Measurements from ENCODE around the gene RASA1.
A peak's percentile ranks its signal among the peaks of the same experiment; 100 is the strongest.

The RASA1 gene

GRCh38 chr5:87400305-87400899 lies 132.7 kb downstream of the RASA1 start:
- DNase-seq (ENCODE audit: low read depth in 2 of 2, low spot score in 1 of 2), result no peak

GRCh38 chr5:87401626-87402025 lies 133.9 kb downstream of the RASA1 start:
- no peak for DNase-seq (ENCODE audit: low read depth in 2 of 2, low spot score in 1 of 2)

GRCh38 chr5:87403409-87403808 lies 135.7 kb downstream of the RASA1 start:
- no peak for DNase-seq (ENCODE audit: low read depth in 2 of 2, low spot score in 1 of 2)

DNA sequence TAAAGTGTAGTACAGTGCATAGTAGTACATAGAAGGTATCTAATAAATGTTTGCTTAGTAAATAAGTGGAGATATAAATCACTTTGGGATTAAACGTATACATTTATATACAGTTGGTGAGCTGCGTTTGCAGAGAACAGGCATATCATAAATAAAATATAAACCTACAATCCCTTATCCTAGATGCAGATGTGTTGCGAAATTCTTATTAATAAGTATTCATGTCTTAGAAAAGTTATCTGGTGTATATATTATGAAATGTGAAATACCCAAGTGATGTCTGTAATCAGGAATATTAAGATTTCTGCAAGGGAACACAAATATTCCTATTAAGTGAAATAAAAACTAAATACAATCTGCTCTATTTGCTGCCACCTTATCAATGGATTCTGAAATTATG lies 136.2 kb downstream of the RASA1 start:
- DNase-seq (ENCODE audit: low read depth in 2 of 2, low spot score in 1 of 2), result no peak

DNA sequence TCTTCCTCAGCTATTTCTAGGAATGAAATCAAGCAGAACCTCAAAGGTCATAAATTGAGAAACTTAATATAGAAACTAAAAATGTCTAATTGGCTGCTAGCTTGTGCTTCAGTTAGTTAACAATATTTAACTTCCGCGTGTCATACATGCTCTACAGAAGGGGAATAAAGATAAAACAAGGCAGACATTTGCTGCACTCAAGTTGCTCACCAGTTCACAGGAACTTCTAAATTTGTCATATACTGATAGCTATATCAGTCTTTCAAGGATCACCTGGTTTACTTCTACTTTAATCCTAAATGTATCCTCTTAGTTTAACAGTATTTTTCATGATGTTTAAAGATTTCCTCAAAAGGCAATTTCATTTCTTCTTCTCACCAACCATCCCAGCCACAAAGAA lies 136.7 kb downstream of the RASA1 start:
- DNase-seq (ENCODE audit: low read depth in 2 of 2, low spot score in 1 of 2), result no peak

DNA sequence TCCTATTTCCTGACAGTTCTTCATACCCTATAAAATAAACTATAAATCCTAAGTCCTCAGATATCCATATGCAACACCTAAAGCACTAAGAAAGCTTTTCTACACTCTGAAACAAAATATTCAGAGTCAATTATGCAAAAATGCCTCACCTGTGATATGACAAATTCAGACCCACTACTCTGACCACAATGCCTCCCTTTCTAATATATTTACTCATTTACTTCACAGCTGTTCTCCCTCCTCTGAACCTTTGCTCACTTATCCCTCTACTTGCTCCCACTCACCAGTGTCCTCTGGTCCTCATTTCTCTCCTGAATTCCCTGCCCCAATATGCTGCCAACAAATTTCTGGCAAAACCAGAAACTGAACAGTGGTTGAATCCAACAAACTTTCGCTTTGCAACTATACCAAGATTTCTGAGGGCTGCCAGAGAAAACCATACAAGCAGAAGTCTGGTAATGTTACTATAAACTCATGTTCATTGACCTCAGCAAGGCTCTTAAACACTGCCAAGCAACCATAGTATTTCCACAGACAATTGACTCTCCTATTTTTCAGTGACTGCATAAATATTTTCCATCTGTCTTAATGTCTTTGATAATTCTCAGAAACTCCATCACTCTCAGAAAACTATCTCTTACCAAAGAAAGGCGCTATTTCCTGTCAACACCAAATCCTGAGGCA lies 137.9 kb downstream of the RASA1 start:
- no peak for DNase-seq (ENCODE audit: low read depth in 2 of 2, low spot score in 1 of 2)

DNA sequence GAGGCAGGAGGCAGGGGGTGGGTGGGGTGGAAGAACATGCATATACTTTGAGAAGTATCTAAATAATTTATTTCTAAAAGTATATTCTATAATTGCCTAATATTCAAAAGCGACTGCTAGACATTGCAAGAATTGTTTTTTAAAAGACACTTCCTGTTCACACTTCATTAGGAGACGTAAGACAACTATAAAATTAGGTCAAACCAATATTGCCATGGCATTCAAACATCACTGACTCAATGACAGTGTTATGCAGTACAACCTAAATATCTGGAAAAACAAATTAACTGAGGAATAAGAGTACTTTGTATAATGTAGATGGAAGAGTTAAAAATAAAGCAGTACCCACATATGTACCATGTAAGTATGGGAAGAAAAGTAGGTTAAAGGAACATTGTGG lies 140.5 kb downstream of the RASA1 start:
- DNase-seq (ENCODE audit: low read depth in 2 of 2, low spot score in 1 of 2), result no peak

DNA sequence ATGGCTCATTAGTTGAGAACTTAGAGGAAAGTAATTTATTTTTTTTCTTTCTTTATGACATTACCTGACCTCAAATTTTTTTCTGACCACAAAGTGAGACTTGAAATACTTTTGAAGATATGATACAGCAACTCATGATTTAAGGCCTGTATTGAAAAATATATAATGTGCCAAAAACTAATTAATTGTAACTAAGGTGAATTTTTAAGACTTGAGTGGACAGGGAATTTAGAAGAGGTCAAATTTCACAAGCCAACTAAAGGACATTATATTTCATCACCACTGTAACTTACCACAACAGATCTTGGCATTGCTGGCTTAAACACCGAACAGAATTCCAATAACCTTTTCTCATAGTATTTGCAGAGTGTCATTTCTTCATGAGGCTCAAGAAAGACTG lies 143.2 kb downstream of the RASA1 start:
- DNase-seq (ENCODE audit: low read depth in 2 of 2, low spot score in 1 of 2), result no peak

- no peak for DNase-seq (ENCODE audit: low read depth in 2 of 2, low spot score in 1 of 2)
These were observed 143.9 kb downstream of the RASA1 start for GRCh38 chr5:87411586-87411972.

DNA sequence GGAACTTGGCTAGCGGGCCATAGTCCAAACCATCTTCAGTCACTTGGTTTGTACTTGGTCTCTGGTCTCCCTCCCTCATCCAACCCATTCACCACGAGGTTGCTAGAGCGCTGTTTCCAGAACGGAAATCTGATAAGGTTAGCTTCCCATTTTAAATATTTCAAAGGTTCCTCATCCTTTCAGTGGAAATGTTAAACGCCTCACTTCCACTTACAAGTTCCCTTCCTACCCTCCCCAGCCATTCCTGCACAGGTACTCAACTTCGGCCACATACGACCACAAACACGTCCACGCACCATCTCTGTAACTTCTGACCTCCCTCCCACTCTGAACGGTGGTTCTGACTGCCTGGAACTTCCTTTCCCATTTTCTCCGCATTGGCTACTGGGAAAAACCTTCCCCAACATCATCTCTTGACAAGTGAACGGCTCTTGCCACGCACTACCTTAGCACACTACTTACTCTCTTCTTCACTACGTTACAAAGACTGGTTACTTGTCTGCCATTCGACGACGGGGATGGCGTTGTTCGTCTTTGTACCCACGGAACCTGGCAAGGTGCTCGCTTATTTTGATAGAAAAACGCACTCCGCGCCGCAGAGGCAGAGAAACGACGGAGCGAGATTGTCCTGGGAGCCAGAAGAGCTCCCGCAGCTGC lies 144.4 kb downstream of the RASA1 start:
- DNase-seq (ENCODE audit: low read depth in 2 of 2, low spot score in 1 of 2), result no peak

- DNase-seq (ENCODE audit: low read depth in 2 of 2, low spot score in 1 of 2), result peak; percentile 89 to 93
These were observed 145.1 kb downstream of the RASA1 start, which contains the start of gene CCNH for GRCh38 chr5:87412630-87413342. TSS of gene CCNH (minus strand) at chr5:87412930. CDS start at chr5:87412794, 136 bp downstream.

DNA sequence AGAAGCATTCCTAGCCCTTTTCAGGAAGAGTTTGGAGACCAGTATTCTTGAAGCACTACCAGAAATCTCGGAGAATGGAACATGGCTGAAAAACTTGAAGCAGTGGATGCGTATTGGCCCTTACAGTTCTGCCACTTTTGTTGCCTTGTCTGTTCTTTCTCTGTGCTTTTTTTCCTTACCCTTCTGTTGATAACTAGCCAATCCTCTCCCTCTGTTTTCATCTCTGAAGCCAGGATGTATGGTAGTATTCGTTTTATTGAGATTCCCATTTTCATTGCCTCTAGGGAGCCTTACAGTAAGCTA lies 145.6 kb downstream of the RASA1 start:
- no peak for DNase-seq (ENCODE audit: low read depth in 2 of 2, low spot score in 1 of 2)

GRCh38 chr5:87418506-87418905 lies 150.8 kb downstream of the RASA1 start:
- no peak for DNase-seq (ENCODE audit: low read depth in 2 of 2, low spot score in 1 of 2)

- no peak for DNase-seq (ENCODE audit: low read depth in 2 of 2, low spot score in 1 of 2)
These were observed 153.6 kb downstream of the RASA1 start for GRCh38 chr5:87421307-87421706.

- DNase-seq (ENCODE audit: low read depth in 2 of 2, low spot score in 1 of 2), result no peak
These were observed 156.1 kb downstream of the RASA1 start for GRCh38 chr5:87423755-87424154.

- no peak for DNase-seq (ENCODE audit: low read depth in 2 of 2, low spot score in 1 of 2)
These were observed 163.3 kb downstream of the RASA1 start for GRCh38 chr5:87430863-87431457.

GRCh38 chr5:87432460-87432859 lies 164.8 kb downstream of the RASA1 start:
- no peak for DNase-seq (ENCODE audit: low read depth in 2 of 2, low spot score in 1 of 2)

GRCh38 chr5:87433945-87434344 lies 166.3 kb downstream of the RASA1 start:
- DNase-seq (ENCODE audit: low read depth in 2 of 2, low spot score in 1 of 2), result no peak

- no peak for DNase-seq (ENCODE audit: low read depth in 2 of 2, low spot score in 1 of 2)
These were observed 166.8 kb downstream of the RASA1 start for GRCh38 chr5:87434461-87434860.

DNA sequence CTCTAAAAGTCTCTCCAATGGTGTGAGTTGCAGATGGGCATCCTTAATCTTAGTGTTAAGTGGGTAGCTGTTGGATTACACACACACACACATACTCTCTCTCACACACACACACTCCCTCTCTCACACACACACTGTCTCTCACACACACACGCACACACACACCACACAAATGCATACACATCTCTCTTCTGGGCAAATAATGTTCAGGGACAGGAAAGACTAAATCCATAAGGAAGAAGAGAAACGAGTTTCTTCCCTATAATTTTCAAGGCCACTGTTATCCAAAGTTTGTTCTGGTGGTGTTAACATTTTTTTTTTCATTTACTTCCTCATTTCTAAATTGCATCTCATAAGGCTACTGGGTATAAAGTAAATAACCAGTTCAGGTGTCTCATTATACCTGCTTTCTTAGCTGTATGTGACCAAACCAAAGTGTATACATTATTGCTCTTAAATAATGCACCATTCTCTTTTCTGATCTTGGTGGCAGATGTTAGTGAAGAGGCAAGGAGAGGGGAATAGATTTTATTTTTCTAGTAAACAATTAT lies 167.5 kb downstream of the RASA1 start:
- no peak for DNase-seq (ENCODE audit: low read depth in 2 of 2, low spot score in 1 of 2)

DNA sequence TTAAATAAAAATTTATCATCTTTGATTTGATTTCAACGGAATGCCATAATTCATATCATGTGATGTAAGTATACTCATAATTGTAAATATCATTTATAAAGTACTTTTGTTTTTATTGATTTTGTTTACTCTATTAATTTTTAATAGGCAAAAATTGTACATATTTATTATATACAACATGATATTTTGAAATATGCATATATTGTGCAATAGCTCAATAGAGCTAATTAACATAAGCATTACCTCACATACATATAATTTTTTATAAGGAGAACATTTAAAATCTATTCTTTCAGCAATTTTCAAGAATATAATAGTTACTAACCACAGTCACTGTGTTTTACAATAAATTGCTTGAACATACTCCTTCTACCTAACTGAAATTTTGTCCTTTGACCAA lies 170.0 kb downstream of the RASA1 start:
- DNase-seq (ENCODE audit: low read depth in 2 of 2, low spot score in 1 of 2), result no peak

Measured in stimulated activated CD8-positive, alpha-beta memory T cell treated with anti-CD3 and anti-CD28 coated beads, Interleukin-4, amount 100 ng/mL, for 4 hours (primary cell).